IPS-18c (cell line): ENCODE measurements around the gene TRAPPC2.
A peak's percentile ranks its signal among the peaks of the same experiment; 100 is the strongest.
"Not testable (repeated sequence)": the region's sequence is repeated elsewhere in the genome, so short reads cannot be mapped to it uniquely, and the experiment has no call there.

Experiments
- H3K4me3 ChIP-seq: 2 replicates; pipeline ENCODE4 v1.7.0; 2013; ENCODE audit warnings: low read depth, mild to moderate bottlenecking, low read length, moderate library complexity; ENCODE audit not compliant: insufficient read depth
- H3K9me3 ChIP-seq: one replicate; pipeline ENCODE4 v1.6.1; 2013; ENCODE audit warnings: mild to moderate bottlenecking, low read length, moderate library complexity; ENCODE audit not compliant: control insufficient read depth, insufficient read depth

The TRAPPC2 gene

GRCh38 chrX:13752646-13753045 lies 18.2 kb upstream of the TRAPPC2 start:
- Histone ChIP-seq H3K9me3 (no peaks in the 10 kb centered on the region), H3K4me3 (no peak overlapping the region)

GRCh38 chrX:13752141-13752540 lies 17.7 kb upstream of the TRAPPC2 start:
- no peaks in the 10 kb centered on the region for H3K9me3 ChIP-seq
- H3K4me3 ChIP-seq: no peak overlapping the region

- H3K9me3 ChIP-seq: no peaks in the 10 kb centered on the region
- H3K4me3 ChIP-seq: no peak overlapping the region
Measured at GRCh38 chrX:13750812-13751211, 16.4 kb upstream of the TRAPPC2 start.

DNA sequence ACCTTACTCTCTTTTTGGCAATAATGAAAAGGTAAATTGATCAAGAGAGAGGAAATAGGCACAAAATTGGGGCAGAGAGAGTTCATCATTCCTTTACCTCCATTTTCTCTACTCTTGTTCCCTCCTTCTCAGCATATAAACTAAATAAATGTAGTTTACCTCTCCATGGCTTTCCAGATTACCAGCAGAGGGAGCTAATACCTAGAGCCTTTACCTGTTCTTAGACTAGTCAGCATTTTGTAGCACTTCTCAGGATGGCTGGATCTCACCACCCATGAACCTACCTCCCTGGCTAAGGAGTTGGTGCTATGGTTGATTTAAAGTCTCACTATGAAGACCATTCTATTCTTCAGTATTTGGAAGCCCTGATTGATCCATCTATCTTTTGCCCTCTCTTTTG lies 15.8 kb upstream of the TRAPPC2 start:
- Histone ChIP-seq H3K4me3 (no peak overlapping the region), H3K9me3 (no peaks in the 10 kb centered on the region)

DNA sequence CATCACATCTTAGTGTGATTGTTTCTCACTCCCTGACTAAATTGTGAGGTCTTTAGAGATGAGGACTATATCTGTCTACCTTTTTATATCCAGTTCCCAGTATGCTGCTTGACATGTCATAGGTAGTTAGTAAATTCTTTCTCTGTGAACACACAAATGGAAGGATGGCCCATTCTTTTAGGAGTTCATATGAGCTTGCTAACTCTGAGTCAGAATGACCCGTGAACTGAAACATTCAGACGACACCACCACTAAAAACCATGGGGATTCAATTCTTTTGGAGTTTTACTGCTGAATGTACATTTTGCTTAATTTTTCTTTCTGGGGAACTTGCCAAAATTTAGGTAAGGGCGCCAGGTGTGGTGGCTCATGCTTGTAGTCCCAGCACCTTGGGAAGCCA lies 14.1 kb upstream of the TRAPPC2 start:
- Histone ChIP-seq H3K4me3 (no peak overlapping the region), H3K9me3 (no peaks in the 10 kb centered on the region)

GRCh38 chrX:13747836-13748235 lies 13.4 kb upstream of the TRAPPC2 start:
- H3K9me3 ChIP-seq: no peaks in the 10 kb centered on the region

GRCh38 chrX:13742397-13743176 lies 8.2 kb upstream of the TRAPPC2 start:
- no peak overlapping the region for H3K4me3 ChIP-seq

More at GRCh38 chrX:13747836-13748235, 13.4 kb upstream of the TRAPPC2 start:
- no peak overlapping the region for H3K4me3 ChIP-seq

DNA sequence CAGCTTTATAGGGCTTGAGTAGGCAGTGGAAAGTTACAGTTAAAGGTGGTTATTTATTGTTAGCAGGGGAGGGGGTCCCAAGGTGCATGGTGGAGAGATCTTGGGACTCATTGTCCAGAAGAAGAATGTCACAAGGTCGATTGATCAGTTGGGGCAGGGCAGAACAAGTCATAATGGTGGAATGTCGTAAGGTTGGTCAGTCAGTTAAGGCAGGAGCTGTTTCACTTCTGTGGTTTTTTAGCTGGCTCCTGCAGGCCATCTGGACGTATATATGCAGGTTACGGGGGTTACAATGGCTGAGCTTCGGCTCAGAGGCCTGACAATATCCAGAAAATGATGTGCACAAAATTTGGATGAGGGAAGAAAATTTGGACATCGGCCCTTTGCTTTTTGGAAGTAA lies 7.3 kb upstream of the TRAPPC2 start:
- Histone ChIP-seq H3K9me3 (no peaks in the 10 kb centered on the region), H3K4me3 (no peak overlapping the region)

More at GRCh38 chrX:13742397-13743176, 8.2 kb upstream of the TRAPPC2 start:
- H3K9me3 ChIP-seq: no peaks in the 10 kb centered on the region

DNA sequence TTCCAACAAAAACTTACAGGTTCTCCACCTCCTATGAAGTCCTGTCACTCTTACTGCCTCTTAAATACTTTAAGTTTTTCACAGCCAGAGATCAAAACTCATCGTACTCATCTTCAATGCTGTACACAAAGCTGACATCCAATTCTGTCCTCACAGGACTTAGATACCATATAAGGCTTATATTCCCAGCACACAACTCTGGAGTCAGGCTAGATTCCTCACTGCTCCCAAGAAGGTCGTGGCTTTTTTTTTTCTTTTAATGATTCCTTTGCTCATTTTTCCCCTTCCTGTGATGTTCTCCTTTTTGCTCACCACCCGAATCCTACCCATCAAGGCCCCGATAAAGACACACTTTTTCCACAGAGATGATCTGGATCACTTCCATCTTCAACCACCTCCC lies 914 bp downstream of the TRAPPC2 start:
- Histone ChIP-seq H3K9me3 (peaks cover 2% of the 10 kb centered on the region), H3K4me3 (peak overlapping the region; percentile 48)

GRCh38 chrX:13732246-13733067 lies 2.0 kb downstream of the TRAPPC2 start:
- peaks cover 2% of the 10 kb centered on the region for H3K9me3 ChIP-seq
- no peak overlapping the region for H3K4me3 ChIP-seq

GRCh38 chrX:13730523-13730922 lies 3.9 kb downstream of the TRAPPC2 start:
- H3K4me3 ChIP-seq, H3K9me3 ChIP-seq: not testable (repeated sequence)

- not testable (repeated sequence) for H3K4me3 ChIP-seq, H3K9me3 ChIP-seq
Measured at GRCh38 chrX:13726583-13726982, 7.8 kb downstream of the TRAPPC2 start.

DNA sequence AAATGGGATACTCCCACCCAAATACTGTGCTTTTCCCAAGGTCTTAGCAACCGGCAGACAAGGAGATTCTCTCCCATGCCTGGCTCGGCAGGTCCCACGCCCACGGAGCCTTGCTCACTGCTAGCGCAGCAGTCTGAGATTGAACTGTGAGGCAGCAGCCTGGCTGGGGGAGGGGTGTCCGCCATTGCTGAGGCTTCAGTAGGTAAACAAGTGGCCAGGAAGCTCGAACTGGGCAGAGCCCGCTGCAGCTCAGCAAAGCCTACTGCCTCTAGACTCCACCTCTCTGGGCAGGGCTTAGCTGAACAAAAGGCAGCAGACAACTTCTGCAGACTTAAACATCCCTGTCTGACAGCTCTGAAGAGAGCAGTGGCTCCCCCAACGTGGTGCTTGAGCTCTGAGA lies 9.5 kb downstream of the TRAPPC2 start:
- not testable (repeated sequence) for H3K9me3 ChIP-seq, H3K4me3 ChIP-seq

GRCh38 chrX:13721819-13722519 lies 12.5 kb downstream of the TRAPPC2 start:
- Histone ChIP-seq H3K9me3 (peaks cover 3% of the 10 kb centered on the region), H3K4me3 (no peak overlapping the region)

DNA sequence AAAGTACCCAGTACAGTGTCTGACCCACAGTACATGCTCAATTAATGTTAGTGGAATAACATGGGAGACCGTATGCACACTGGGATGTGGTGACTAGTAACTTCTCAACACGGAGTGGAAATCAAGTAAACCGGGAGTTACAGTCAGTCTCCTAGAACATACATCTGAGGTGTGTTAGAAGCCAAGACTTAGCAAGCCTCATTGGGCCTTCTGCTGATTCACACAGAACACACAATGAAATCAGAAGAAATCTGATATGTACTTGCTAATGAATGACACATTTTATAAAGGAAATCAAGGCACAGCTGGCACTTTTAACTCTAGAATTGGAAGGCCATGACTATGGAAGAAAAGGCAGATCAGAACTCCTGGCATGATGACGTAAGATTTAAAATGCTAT lies 13.0 kb downstream of the TRAPPC2 start:
- no peak overlapping the region for H3K4me3 ChIP-seq
- H3K9me3 ChIP-seq: peaks cover 3% of the 10 kb centered on the region

DNA sequence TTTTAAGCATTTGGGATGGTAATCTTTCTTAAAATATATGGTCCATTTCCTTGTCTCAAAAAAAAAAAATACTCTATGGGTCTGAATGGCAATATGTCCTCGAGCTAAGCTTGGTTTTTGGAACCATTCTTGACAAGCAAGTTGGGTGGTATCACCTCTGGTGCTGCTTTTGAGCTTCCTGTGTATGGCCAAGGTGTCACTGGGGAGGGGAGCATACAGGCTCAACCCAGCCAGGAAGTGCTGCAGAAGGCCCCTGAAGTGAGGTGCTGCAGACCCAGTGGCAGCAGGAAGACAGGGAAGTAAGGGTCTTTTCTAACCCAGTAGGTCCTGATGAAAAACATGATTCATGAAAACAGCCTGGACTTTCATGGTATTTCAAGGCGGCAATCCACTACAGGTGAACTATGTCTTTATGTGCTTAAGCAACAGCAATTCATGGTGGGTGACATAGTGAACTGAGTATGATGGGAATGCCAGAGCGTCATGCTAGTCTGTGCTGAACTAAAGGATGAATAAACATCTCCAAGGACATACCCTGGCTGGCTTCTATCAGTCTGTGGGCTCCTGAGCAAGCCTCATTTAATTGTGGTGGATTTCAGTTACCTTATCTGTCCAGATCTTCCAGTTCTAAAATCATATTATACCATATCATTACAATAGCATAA lies 15.1 kb downstream of the TRAPPC2 start:
- Histone ChIP-seq H3K9me3 (peaks cover 3% of the 10 kb centered on the region), H3K4me3 (no peak overlapping the region)

GRCh38 chrX:13717700-13718472 lies 16.5 kb downstream of the TRAPPC2 start:
- H3K4me3 ChIP-seq: no peak overlapping the region
- H3K9me3 ChIP-seq: no peaks in the 10 kb centered on the region
